GM19467 (cell line): ENCODE results near the gene ORM2.

Source experiments
- ATAC-seq: cut with Tn5 transposase; IDR thresholded peaks from one replicate; pipeline ENCODE4 v1.9.1; 2021; ENCODE audit warnings: mild to moderate bottlenecking, moderate library complexity; ENCODE audit not compliant: unreplicated experiment

The ORM2 gene

DNA sequence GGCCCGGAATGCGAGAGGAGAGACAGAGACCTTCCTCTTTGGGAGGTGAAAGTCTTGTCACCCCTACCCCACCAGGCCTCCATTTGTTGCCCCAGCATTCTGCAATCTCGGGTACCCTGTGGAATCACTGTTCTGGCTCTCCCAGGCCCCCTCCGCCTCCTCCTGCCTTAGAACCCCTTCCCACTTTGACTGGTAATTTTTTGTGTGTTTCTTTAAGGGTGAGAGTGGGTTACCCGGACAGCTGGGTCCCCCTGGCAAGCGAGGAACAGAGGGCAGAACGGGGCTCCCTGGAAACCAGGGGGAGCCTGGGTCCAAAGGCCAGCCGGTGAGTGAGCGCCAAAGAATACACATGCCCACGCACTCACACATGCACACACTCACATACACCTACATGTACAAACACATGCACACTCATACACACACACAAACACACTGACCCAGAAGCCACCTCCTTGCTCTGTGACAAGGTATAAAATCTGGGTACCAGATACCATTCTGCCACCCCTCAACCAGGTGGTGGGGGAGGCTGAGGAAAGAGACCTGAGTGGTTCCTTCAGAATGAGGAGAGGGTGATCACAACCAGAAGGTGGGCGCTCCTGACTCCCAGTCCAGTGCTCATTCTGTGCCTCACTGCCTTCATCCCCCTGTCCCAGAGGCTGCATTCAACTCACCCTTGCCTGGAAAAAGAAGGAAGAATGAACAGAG, 37.6 kb upstream of the ORM2 start:
- no peak for ATAC-seq

DNA sequence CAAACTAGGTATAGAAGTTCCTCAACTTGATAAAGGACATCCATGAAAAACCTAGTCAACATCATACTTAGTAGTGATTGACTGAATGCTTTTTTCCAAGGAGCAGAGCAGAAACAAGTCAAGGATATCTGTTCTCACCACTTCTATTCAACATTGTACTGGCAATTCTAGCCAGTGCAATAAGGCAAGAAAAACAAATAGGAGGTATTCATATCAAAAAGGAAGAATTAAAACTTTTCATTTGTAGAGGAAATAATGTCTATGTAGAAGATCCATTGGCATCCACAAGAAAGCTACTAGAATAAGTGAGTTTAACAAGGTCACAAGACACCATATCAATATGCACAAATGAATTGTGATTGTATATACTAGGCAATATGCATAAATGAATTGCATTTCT, 35.0 kb upstream of the ORM2 start:
- no peak for ATAC-seq

DNA sequence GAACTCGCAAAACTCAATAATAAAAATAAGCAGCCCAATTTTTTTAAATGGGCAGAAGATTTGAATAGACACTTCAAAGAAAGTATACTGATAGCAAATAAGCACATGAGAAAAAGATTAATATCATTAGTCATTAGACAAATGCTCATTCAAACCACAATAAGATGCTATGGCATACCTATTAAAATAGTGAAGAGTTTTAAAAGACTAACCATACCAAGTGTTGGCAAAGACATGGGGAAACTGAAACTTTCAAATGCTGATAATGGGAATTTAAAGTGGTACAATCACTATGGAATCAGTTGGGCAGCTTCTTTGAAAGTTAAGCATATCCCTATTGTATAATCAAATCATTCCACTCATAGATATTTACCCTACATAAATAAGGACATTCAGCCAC, 33.3 kb upstream of the ORM2 start:
- no peak for ATAC-seq

DNA sequence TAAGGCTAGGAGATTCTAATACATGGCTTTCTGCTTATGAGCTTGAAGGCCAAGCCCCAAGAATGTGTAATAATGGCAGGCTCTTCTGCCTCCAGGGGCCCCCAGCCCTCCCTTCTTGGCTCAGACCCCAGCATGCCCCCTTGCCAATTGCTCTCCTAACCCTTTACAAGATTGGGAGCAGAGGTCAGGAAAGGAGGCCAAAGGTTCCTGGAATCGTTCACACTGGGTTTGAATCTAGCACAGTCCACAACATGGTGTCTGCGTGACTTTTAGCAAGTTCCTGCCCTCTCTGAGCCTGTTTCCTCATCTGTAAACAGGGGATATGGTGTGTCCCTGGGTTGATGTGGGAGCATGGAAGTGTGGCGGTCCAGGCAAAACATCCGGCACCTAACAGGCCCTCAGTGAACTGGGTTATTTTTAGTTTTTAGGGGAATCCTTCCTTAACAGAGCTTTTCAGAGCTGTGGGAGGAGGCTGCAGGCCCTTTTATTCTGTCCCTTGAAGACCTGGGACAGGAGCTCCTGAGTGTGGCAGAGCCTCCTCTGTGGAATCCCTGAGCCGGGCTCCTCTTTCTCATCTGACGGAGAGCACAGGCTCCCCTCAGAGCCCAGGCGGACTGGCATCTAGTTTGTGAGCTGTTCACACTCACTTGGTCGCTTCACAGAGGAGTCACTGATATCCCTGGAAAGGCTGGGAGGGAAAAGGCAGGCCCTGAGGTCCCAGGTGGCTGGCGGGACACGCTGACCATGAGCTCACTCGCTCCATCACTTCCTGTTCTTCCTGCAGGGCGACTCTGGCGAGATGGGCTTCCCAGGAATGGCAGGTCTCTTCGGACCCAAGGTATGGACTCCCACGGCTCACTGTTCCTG, 30.1 kb upstream of the ORM2 start:
- no peak for ATAC-seq

DNA sequence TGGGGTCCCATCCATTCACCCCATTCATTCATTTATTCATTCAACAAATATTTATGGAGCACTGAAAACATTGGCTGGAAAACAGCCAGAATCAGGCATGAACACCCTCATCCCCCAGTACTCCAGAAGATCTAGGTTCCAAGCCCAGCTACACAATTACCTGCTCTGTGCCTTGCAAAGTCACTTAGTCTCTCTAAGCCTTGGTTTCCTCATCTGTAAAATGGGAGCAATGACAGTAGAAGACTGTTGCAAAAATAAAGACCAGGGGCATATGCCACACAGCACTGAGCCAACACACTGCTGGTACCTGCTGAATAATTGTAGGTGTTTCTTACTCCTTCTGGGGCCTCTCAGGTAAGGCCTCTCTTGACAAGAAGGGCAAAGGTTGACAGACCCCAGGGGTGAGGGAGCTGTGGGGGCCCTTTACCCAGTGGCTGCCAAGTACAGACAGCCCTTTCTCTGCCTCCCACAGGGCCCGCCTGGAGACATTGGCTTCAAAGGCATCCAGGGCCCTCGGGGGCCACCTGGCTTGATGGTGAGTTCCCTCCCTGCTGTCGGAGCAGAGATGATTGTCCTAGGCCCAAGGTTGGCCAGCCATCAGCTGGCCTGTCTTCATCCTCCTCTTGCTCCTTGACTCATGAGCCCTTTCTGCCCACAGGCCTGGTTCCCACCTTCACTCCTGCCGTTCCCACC, 29.4 kb upstream of the ORM2 start:
- ATAC-seq: no peak

DNA sequence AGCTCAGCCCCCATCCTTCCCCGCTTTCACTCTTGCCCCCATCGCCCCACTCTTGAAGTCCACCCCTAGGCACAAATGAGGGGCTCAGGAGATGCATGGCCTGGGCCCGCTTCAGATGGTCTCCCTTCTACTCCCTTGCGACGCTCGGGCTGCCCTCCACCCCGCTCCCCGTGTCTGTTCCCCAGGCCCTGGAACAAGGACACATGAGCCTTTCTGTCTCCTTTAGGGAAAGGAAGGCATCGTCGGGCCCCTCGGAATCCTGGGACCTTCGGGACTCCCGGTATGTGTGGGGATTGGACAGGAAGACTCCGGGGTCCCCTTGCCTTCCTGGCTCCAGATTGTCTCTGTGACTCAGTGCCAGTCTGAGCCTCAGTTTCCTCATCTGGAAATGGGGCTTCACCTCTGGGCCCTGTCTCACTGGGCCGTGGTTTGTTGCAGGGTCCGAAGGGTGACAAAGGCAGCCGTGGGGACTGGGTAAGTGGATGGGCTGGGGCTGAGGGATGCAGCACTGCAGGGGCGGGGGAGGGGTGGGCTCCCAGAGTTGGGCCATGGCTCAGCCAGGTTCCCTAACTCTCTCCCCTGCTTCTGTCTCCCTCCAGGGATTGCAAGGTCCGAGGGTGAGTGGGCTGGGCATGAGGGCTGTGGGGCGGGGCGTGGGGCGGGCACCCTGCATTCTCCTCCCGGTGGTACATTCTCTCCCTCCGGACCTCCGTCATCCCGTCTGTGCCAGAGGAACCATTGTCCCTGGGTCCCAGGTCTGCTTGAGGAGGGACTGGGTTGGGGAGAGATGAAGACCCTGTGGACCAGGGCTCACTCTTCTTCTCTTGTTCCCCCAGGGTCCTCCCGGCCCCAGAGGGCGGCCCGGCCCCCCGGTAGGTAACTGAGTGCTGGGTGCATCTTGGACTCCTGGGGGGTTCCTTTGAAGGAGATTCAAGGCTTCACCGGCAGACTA, 28.5 kb upstream of the ORM2 start:
- no peak for ATAC-seq

DNA sequence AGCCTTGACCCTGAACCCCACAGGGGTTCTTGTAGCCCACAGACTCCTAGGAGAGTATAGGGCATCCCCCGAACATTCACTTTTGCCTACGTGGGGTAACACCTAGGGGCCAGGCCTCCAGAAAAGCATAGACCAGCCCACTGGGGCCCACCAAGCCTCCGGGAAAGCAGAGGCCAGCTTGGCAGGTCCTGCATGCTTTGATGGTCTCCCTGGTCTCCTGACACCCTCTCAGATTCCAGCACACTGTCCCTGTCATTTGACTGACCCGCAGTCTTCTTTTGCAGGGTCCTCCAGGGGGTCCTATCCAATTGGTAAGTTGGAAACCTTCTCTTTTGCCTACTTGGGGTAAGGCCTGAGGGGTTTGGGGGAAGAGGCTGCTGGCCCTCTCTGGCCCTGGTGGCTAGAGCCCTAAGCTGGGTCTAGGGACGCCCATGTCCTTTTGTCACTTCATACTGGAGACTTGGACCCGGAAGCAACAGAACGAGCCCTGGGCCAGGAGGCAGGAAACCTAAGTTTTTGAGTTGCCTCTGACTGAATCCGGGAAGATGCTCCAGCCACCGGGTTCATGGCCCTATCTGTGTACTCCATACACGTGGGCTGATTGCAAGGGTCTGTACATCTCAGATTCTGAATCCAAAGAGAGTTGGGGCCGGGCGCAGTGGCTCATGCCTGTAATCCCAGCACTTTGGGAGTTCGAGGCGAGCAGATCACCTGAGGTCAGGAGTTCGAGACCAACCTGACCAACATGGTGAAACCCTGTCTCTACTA, 27.7 kb upstream of the ORM2 start:
- no peak for ATAC-seq

DNA sequence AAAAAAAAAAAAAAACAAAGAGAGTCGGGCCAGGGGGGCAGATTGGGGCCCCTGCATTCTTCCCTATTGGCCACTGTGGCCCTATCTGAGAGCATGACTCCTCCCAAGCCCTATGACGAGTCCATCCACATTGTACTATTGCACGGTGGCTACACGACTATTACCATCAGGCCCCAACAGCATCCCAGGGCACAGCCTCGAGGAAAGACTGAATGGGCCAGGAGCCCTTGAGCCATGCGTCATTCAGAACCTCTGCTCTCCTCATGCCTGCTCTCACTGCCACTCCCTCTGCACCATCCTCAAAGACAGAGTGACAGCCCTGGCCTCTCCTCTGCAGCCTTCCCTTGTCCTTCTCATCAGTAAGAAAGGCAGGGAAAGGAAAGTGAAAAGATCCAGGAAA, 26.9 kb upstream of the ORM2 start:
- no peak for ATAC-seq

DNA sequence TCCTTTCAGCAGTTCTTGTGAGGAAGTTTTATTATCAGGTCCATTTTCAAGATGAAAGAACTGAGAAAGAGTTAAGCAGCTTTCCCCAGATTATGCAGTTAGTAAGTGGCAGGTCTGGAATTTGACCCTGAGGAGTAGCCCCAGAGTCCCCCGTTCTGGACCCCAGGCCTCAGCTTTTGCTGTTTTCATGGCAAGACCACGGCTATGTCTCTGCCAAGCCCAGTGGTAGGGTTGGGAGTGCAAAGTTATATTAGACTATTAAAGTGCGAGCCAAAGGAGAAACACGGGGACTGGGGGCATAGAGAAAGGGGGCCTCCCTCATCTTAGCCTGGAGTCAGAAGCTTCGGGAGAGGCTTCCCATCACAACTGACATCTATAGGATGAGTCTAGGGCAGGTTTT, 26.1 kb upstream of the ORM2 start:
- ATAC-seq: no peak

DNA sequence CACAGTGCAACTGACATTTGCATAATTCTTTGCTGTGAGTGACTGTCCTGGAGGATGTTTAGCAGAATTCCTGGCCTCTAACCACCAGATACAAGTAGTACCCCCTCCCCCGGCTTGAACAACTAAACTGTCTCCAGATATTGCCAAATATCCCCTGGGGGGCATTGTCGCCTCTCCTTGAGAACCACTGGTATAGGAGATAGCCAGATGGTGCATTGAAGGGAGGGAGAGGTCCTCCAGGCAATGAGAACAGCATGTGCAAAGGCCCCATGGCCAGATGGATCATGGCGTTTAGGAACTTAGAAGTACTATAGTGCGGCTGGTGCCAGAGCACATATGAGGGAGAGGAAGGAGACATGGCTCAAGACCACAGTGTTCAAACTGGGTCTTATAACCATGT, 25.7 kb upstream of the ORM2 start:
- no peak for ATAC-seq

DNA sequence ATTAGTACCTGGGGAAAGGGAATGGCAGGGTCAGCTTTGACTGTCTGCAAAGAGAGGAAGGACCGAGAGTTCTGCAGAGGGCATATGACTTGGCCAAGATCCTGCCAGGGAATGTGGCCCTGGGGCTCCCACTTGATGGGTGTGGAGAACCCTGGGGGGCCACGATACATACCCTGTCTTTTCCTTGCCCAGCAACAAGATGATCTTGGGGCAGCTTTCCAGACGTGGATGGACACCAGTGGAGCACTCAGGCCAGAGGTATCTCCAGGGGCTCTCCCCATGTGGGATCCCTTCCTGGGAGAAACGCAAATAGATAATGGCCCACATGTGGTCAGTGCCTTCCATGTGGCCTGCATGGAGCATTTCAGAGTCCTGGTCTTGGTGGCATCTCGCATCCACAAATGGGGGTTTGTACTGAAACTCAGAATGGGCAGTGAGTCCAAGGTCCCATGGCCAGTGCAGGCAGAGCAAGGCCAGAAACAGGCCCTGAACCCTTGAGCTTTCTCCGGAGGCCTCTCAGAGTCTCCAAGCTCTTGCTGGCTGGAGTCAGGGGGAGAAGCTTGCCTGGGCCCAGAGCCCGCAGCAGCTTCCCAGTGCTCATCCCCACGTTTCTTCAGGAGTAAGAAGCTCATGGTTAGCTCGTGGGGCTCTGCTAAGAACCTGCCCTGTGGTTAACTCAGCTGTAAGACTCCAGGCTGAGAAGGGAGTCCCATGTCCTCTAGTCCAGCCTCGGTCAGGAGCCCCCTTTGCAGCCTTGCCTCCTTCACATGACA, 25.1 kb upstream of the ORM2 start:
- ATAC-seq: no peak

DNA sequence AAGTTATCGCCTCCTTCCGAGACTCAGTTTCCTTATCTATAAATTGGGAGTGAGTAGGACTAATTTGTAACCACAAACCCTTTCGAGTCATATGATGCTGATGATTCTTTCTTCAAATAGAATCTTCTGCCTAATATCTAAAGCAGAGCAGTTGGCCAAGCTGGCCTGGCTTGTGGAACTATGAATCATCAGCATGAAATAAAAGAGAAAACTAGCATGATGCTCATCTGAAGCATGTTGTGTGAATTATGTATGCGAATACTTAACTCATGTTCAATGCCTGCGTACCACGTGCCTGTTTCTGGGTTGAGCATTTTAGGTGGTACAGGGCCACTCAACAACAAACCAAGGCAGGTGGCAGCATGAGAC, 21.8 kb upstream of the ORM2 start:
- no peak for ATAC-seq

DNA sequence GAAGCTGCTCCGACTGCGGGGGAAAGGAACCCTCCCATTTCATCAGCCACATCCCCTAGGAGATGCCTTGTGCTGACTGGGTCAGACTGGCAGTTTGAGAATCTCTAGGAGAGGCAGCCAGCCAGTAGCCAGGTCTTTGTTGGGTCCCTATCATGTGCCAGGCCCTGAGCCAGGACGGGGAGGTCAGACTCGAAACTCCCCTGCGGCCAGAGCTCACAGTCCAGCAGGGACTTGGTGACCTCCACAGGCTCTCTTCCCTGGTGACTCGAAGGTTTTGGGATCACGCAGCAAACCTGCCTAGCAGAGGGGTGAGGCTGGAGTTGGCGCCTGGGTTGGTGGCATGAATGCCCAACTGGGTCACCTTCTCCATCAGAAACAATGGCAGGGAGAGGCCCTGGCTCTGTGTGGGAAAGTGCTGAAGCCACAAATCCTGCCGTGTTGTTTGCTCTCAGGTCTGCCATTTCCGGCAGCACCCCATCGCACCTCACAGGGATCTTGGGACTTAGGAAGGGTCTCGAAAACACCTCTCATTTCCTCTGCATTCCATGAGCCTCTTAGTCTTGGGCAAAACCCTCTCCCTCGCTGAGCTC, 21.2 kb upstream of the ORM2 start:
- no peak for ATAC-seq

DNA sequence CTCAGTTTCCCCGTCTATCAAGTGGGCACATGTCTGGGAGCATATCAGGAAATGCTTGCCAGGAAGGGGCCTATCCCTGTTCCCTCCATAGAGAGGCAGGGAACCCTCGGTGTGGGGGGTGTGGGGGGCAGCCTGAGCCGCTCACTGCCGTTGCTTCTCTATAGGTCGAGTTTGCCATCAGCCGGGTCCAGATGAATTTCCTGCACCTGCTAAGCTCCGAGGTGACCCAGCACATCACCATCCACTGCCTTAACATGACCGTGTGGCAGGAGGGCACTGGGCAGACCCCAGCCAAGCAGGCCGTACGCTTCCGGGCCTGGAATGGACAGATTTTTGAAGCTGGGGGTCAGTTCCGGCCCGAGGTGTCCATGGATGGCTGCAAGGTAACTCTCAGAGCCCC, 20.6 kb upstream of the ORM2 start:
- ATAC-seq: no peak

DNA sequence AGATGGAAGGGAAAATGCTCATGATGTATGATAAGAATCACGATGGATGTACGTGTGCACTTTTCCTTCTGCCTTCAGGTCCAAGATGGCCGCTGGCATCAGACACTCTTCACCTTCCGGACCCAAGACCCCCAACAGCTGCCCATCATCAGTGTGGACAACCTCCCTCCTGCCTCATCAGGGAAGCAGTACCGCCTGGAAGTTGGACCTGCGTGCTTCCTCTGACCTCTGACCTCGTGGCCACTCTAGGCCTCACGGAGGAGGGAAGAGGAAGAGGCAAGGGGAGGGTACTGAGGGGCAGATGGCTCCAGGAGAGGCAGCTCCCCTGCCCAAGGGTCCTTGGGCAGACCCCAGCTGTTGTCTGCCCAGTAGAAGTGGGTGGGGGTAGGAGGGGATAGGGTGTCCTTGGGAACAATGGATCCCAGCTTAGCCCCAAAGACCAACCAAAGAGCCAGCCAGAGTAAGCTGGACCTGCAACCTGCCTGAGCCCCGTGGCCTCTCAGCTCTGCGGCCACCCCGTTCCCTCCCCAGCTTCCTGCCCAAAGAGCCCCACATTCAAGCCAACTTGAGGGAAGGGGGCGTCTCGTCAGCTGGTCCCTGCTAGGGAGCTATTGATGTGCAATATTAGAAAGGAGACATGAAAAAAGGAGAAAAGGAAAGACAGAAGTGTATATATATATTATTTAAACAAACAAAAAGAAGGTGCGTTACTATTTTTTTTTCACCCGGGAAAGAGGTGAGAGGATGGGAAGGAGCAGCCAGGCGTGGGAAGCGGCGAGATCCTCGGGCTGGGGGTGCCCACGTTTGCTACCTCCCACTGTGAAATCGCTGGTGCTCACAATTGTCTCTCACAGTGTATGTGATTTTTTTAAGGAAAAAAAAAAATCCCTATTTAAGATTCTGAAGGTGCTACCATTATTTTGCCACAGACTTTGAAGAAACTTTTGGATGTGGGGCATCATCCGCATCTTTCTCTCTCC, 18.9 kb upstream of the ORM2 start:
- no peak for ATAC-seq

DNA sequence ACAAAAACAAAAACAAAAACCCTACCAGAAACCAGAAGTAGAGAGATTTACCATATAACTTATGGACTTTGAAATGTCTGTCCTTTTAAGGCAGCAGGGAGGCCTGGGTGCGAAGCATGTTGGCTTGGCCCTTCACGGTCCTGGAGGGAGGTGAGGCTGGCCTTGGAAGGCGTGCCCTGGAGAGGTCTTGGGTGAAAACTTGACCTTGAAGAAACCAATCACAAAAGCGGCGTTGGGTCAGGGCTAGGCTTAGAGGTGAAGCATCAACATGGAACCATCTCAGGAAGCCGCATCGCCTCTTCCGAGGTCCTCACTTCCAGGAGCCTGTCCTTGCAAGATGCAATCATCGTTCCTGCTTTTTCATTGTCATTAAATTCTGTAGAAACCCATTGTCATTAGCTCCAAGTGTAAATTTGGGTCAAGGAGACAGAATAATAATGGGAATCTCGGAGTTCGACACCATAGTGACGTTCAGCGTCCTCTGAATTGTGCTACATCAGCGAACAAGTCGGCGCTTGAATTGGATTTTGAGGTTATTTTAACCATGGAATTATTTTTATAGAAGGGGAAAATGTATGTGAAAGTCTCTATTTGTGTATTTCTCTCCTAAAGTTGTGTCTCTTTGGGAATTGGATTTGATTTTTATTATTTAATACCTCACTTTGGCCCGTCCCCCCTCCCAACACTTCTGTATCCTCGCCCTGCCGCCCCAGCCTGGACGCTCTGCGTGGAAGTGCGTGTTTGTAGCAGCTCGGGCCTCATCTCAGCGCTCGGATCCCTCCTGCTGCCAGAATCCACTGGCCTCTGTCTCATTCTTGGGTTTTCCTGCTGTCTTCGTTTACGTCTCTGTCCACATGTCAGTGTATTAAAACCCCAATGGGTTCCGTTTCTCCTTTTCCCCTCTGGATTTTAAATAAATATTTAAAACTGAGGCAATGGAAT, 17.8 kb upstream of the ORM2 start:
- ATAC-seq: no peak

DNA sequence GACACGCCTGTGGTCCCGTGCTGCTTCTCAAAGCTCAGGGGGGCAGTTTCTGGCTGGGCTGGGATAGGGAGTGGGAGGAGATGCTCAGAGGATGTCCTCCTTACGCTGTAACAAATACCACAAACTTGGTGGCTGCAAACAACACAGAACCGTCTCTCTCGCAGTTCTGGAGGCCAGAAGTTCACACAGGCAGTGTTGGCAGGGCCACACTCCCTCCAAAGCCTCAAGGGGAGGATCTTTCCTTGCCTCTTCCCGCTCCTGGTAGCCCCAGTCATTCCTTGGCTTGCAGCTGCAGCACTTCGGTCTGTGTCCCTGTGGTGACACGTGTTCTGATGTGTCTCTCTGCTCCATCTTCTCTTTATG, 17.2 kb upstream of the ORM2 start:
- ATAC-seq: no peak
